DMS53 (cell line): ENCODE data around the gene CEACAM18.

Source experiments
- DNase-seq: peaks from one replicate; lab custom pipeline; 2025; lab: John Stamatoyannopoulos, UW

Gene CEACAM18

GRCh38 chr19:51531349-51532315, 53.3 kb downstream of the CEACAM18 start, which contains the start of gene SIGLEC6:
TSS of gene SIGLEC6 (minus strand) at chr19:51531670. CDS start at chr19:51531648, 22 bp downstream.
- no peak for DNase-seq

DNA sequence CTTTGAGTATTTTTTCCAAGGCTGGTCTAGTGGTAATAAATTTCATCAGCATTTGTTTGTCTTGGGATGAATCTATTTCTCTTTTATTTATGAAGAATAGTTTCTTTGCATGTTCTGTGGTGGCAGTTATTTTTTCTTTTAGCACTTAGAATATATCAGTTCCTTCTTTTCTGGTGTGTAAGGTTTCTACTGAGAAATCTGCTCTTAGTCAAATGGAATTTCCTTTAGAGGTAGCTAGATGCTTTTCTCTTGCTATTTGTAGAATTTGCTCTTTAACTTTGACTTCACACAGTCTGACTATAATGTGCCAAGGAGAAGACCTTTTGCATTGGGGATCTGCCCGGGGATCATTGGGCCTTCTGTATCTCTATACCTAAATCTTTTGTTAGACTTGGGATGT, 57.2 kb downstream of the CEACAM18 start:
- no peak for DNase-seq

GRCh38 chr19:51539821-51540366, 61.6 kb downstream of the CEACAM18 start:
- DNase-seq = no peak
